Measurements from ENCODE around the gene SMPD2.
A peak's percentile ranks its signal among the peaks of the same experiment; 100 is the strongest.

The SMPD2 gene

GRCh38 chr6:109453156-109453555 lies 12.6 kb downstream of the SMPD2 start:
- H3K4me3 ChIP-seq (ENCODE audit: low read depth, low read length): peak overlapping the region; percentile 92
- ChIA-PET CTCF (interaction anchor here (0.7 to 7.9 kb wide), 4 partner anchors 11 to 725 kb away, joined by 3 to 65 read pairs (median 4); partner anchors contain the start of genes PPIL6 and SMPD2), POLR2A (interaction anchor here (3.0 kb wide), 1 partner anchor 11 kb away, joined by 12 read pairs; the partner anchor contains the start of gene SMPD2)
- DNase-seq (ENCODE audit: low read depth, low spot score): no peak
- TF ChIP-seq, protein P1, sequence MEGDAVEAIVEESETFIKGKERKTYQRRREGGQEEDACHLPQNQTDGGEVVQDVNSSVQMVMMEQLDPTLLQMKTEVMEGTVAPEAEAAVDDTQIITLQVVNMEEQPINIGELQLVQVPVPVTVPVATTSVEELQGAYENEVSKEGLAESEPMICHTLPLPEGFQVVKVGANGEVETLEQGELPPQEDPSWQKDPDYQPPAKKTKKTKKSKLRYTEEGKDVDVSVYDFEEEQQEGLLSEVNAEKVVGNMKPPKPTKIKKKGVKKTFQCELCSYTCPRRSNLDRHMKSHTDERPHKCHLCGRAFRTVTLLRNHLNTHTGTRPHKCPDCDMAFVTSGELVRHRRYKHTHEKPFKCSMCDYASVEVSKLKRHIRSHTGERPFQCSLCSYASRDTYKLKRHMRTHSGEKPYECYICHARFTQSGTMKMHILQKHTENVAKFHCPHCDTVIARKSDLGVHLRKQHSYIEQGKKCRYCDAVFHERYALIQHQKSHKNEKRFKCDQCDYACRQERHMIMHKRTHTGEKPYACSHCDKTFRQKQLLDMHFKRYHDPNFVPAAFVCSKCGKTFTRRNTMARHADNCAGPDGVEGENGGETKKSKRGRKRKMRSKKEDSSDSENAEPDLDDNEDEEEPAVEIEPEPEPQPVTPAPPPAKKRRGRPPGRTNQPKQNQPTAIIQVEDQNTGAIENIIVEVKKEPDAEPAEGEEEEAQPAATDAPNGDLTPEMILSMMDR (IDR thresholded peaks at IDR 0.05; ENCODE audit: insufficient read depth, low read length, missing control alignments): no peak

DNA sequence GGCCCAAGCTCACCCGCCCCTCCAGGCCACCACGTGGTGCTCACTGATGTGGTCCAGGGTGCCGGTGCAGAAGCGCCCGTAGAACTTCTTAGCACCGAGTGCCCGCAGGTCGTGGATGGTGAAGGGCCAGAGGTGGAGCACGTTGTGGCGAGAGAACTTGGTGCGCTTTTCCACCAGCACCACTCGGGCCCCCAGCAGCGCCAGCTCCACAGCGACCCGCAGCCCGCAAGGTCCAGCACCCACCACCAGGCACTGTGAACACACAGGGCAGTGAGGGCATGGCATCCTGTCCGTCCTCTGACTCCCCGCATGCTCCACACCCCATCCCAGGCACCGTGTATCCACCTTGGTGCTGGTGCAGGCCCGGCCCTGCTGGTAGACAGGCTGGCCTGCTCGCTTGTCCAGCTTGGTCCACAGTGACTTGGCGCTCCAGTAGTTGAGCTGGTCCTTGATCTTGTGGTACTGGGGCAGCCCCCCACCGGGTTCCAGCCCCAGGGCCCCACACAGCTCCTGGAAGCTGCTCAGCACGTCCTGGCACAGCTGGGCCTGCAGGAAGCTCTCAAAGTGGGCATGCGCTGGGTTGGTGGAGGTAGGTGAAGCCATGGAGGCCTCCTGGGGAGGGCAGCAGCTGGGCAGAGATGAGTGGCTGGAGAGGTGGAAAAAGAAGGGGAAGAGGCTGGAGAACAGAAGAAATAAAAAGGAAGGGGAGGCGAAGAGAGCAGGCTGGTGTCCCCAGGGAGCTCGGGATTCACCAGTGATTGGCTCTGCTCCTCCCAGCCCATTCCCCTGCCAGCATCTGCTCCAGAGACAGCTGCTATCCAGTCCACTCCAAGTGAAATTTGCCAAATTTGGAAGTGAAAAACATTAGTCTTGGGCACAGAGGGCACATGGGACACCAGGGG lies 13.3 kb downstream of the SMPD2 start:
- CTCF ChIA-PET: interaction anchor here (0.7 to 7.9 kb wide), 5 partner anchors 12 to 724 kb away, joined by 3 to 65 read pairs (median 4); partner anchors contain the start of genes PPIL6 and SMPD2
- peak overlapping the region; percentile 92 for H3K4me3 ChIP-seq (ENCODE audit: low read depth, low read length)
- DNase-seq (ENCODE audit: low read depth, low spot score): no peak
- TF ChIP-seq, protein P1 (IDR thresholded peaks at IDR 0.05; ENCODE audit: insufficient read depth, low read length, missing control alignments): no peak
- POLR2A ChIA-PET: interaction anchor here (1.0 to 3.0 kb wide), 2 partner anchors 9 to 12 kb away, joined by 6 to 12 read pairs; partner anchors contain the start of gene SMPD2

- no peak for DNase-seq (ENCODE audit: low read depth, low spot score)
- H3K4me3 ChIP-seq (ENCODE audit: low read depth, low read length): peak overlapping the region; percentile 92
- TF ChIP-seq, protein P1 (IDR thresholded peaks at IDR 0.05; ENCODE audit: insufficient read depth, low read length, missing control alignments): no peak
- ChIA-PET POLR2A (interaction anchor here (0.6 to 3.0 kb wide), 3 partner anchors 10 to 72 kb away, joined by 3 to 12 read pairs (median 6); partner anchors contain the start of genes CD164 and SMPD2), CTCF (interaction anchor here (1.2 to 7.9 kb wide), 5 partner anchors 10 to 724 kb away, joined by 3 to 65 read pairs (median 6); partner anchors contain the start of genes PPIL6 and SMPD2)
These were observed 14.2 kb downstream of the SMPD2 start for GRCh38 chr6:109454496-109455436.

GRCh38 chr6:109455437-109456110 lies 15.1 kb downstream of the SMPD2 start, which contains the start of gene MICAL1:
MICAL1 (minus strand) TSS chr6:109455772; CDS start chr6:109454196, 1,576 bp downstream.
- DNase-seq (ENCODE audit: low read depth, low spot score): no peak
- POLR2A ChIA-PET: interaction anchor here (0.6 to 3.0 kb wide), 5 partner anchors 11 to 73 kb away, joined by 3 to 12 read pairs (median 3); partner anchors contain the start of genes CD164, PPIL6 and SMPD2
- peak within 1 kb of the TSS; percentile 92 for H3K4me3 ChIP-seq (ENCODE audit: low read depth, low read length)
- CTCF ChIA-PET: interaction anchor here (1.4 to 7.9 kb wide), 2 partner anchors 9 to 14 kb away, joined by 7 to 65 read pairs; partner anchors contain the start of genes PPIL6 and SMPD2
- TF ChIP-seq, protein P1 (IDR thresholded peaks at IDR 0.05; ENCODE audit: insufficient read depth, low read length, missing control alignments): peak; percentile 50

GRCh38 chr6:109456111-109456583 lies 15.6 kb downstream of the SMPD2 start:
- ChIA-PET POLR2A (interaction anchor here (1.2 to 1.6 kb wide), 3 partner anchors 12 to 15 kb away, joined by 3 read pairs; partner anchors contain the start of genes PPIL6 and SMPD2), CTCF (interaction anchor here (1.4 to 7.9 kb wide), 2 partner anchors 9 to 14 kb away, joined by 7 to 65 read pairs; partner anchors contain the start of genes PPIL6 and SMPD2)
- H3K4me3 ChIP-seq (ENCODE audit: low read depth, low read length): peak overlapping the region; percentile 92
- DNase-seq (ENCODE audit: low read depth, low spot score): no peak
- TF ChIP-seq, protein P1 (IDR thresholded peaks at IDR 0.05; ENCODE audit: insufficient read depth, low read length, missing control alignments): no peak

Measured in AG04449 (cell line).